ENCODE results near the gene CCDC30.

The CCDC30 gene

DNA sequence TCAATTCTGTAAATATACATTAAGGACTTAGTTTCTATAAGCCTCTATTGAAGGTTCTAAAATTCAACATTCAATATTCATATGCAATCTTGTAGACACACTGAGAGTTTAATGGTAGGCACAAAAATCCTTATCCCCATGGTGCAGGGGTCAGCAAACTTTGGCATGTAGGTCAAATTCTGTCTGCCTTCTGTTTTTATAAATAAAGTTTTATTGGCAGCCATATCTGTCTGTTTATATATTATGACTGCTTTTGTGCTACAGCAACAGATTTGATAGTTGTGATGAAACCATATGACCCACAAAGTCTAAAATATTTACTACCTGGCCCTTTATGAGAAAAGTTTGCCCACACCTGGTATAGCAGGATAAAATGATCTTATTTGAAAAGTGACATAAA lies 104.0 kb downstream of the CCDC30 start:
- DNase-seq (ENCODE audit: low read depth), result no peak
- TF ChIP-seq, protein P1, sequence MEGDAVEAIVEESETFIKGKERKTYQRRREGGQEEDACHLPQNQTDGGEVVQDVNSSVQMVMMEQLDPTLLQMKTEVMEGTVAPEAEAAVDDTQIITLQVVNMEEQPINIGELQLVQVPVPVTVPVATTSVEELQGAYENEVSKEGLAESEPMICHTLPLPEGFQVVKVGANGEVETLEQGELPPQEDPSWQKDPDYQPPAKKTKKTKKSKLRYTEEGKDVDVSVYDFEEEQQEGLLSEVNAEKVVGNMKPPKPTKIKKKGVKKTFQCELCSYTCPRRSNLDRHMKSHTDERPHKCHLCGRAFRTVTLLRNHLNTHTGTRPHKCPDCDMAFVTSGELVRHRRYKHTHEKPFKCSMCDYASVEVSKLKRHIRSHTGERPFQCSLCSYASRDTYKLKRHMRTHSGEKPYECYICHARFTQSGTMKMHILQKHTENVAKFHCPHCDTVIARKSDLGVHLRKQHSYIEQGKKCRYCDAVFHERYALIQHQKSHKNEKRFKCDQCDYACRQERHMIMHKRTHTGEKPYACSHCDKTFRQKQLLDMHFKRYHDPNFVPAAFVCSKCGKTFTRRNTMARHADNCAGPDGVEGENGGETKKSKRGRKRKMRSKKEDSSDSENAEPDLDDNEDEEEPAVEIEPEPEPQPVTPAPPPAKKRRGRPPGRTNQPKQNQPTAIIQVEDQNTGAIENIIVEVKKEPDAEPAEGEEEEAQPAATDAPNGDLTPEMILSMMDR (IDR thresholded peaks at IDR 0.05; ENCODE audit: insufficient read depth, low read depth, low read length, missing control alignments), result no peak
- H3K4me3 ChIP-seq (ENCODE audit: low read depth, low read length), result no peak overlapping the region

DNA sequence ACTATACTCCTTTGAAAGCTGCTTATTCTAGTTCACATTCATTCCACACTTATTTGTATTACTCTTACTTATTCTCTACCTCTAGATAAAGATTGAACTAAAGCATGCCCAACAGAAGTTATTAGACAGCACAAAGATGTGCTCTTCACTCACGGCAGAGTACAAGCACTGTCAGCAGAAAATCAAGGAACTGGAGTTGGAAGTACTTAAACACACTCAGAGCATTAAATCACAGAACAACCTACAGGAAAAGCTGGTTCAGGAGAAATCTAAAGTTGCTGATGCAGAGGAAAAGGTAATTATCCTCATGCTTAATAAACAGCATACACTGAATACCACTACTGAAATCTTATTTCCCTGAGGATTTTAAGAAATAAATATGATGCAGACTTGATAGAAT lies 113.8 kb downstream of the CCDC30 start:
- DNase-seq (ENCODE audit: low read depth), result no peak
- TF ChIP-seq, protein P1 (IDR thresholded peaks at IDR 0.05; ENCODE audit: insufficient read depth, low read depth, low read length, missing control alignments), result no peak
- H3K4me3 ChIP-seq (ENCODE audit: low read depth, low read length), result no peak overlapping the region

DNA sequence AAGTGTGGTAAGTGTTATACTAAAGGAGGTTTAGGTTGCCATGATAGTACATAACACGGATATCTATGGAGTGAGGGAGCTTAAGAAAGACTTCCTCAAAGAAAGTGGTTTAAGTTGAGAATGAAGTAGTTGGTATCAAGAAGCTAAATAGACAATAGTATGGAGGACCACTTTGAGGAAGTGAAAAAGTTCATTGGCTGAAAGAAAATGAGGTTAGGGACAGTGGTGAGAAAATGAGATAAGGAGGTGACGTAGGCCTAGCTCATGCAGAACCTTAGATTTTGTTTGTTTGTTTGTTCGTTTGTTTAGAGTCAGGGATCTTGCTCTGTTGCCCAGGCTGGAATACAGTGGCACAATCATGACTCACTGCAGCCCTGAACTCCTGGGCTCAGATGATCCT lies 122.9 kb downstream of the CCDC30 start:
- TF ChIP-seq, protein P1 (IDR thresholded peaks at IDR 0.05; ENCODE audit: insufficient read depth, low read depth, low read length, missing control alignments), result no peak
- DNase-seq (ENCODE audit: low read depth), result peak; percentile 2
- no peak overlapping the region for H3K4me3 ChIP-seq (ENCODE audit: low read depth, low read length)

DNA sequence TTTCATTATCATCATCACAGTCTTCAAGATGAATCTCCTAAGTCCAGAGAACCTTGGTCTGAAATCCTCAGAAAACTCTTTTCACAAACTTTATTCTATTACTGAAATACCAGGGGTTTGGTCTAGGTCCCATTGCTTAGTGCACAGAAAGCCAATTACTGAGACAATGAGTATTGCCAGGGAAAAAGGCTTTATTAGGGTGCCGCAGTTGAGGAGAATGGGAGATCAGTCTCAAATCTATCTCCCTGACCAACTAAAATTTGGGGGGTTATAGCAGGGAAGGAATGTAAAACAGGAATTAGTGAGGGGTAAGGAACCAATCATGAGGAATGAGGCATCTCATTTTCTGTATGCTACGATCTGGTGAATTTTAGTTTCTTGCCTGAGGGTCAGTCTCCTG lies 124.7 kb downstream of the CCDC30 start:
- H3K4me3 ChIP-seq (ENCODE audit: low read depth, low read length), result no peak overlapping the region
- no peak for DNase-seq (ENCODE audit: low read depth)
- TF ChIP-seq, protein P1 (IDR thresholded peaks at IDR 0.05; ENCODE audit: insufficient read depth, low read depth, low read length, missing control alignments), result no peak

DNA sequence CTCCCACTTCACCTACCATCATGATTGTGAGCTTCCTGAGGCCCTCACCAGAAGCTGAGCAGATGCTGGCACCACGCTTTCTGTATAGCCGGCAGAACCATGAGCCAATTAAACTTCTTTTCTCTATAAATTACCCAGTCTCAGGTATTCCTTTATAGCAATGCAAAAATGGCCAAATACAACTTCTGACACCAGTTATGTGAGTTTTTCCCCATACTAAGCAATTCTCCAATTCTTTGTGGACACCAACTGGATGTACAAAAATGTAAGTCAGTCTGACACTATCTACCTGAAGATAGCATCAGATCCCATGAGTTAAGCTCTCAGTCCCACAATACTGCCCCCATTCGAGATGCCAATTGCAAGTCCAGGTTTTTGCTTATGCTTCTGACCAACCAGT lies 129.7 kb downstream of the CCDC30 start:
- no peak overlapping the region for H3K4me3 ChIP-seq (ENCODE audit: low read depth, low read length)
- TF ChIP-seq, protein P1 (IDR thresholded peaks at IDR 0.05; ENCODE audit: insufficient read depth, low read depth, low read length, missing control alignments), result no peak
- no peak for DNase-seq (ENCODE audit: low read depth)

DNA sequence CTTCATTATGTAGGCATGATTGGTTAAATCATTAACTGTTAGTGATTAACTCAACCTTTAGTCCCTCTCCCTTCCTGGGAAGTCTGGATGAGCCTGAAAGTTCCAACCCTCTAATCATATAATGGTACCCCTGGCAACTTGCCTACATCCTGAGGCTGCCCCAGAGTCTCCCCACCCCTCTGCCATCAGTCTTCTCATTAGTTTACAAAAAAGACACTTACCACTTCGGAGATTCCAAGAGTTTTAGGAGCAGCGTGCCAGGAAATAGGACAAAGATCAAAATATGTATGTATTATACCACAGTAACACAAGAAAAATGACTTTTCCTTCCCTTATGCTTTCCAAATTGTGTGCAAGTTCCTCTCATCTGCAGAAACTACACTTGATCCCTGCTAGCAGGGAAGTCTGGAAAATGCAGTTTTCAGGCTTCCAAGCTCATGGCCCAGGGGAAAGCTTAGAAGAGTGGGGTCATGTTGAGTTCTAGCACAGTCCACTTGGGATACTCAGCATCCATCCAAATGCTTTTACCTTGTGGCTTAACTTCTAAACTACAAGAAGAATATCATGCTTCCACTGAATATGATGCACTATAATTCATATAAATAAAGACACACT lies 130.5 kb downstream of the CCDC30 start:
- DNase-seq (ENCODE audit: low read depth), result no peak
- no peak overlapping the region for H3K4me3 ChIP-seq (ENCODE audit: low read depth, low read length)
- TF ChIP-seq, protein P1 (IDR thresholded peaks at IDR 0.05; ENCODE audit: insufficient read depth, low read depth, low read length, missing control alignments), result no peak

DNA sequence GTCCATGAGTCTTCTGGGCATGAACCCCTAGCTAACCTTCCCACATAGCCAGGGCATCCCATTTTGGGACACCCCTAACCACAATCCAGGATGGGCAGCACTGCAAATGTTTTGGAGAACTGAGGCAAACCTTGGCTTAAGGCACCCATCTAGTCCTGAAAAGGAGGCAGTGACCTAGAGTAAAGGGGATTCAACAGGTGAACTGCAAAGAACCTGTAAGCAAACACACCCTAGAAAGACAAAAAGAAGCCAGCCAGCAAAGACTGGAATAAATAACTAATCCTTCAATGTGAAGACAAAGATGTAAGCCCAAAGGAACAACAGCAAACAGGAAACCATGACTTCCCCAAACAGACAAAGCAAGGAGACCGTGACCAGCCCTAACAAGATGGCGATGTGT lies 138.4 kb downstream of the CCDC30 start:
- TF ChIP-seq, protein P1 (IDR thresholded peaks at IDR 0.05; ENCODE audit: insufficient read depth, low read depth, low read length, missing control alignments), result no peak
- DNase-seq (ENCODE audit: low read depth), result no peak
- H3K4me3 ChIP-seq (ENCODE audit: low read depth, low read length), result no peak overlapping the region
